Right cardiac atrium (tissue), 5 donors: ENCODE data around the gene GPR78. TPM values are rescaled to one million over a fixed set of nuclear protein-coding genes. Genes with fewer than 3 reads are reported as not detected.

Experiments
- ATAC-seq, 2 donors: fragments of 200-7000 bp; cut with Tn5 transposase; one replicate each; pipeline versions ENCODE4 v1.8.0 to v1.9.1; 2020; ENCODE audit warnings: moderate library complexity in 2 of 2, mild to moderate bottlenecking in 1 of 2
- DNase-seq, 3 donors: peaks; one replicate each; pipeline ENCODE4 v3.0.0-alpha.2; 2020
- H3K27ac ChIP-seq: one replicate; pipeline ENCODE4 v1.5.1; 2013; ENCODE audit warnings: mild to moderate bottlenecking, low read length, control low read depth, moderate library complexity
- H3K27me3 ChIP-seq: one replicate; pipeline ENCODE4 v1.6.1; 2013; ENCODE audit not compliant: control insufficient read depth, insufficient read depth
- H3K4me1 ChIP-seq: one replicate; pipeline ENCODE4 v1.6.1; 2013; ENCODE audit warnings: low read length; ENCODE audit not compliant: control insufficient read depth, insufficient read depth
- H3K4me3 ChIP-seq: one replicate; pipeline ENCODE4 v1.5.1; 2013; ENCODE audit warnings: low read length, control low read depth
- H3K9me3 ChIP-seq: one replicate; pipeline ENCODE4 v1.6.1; 2013; ENCODE audit warnings: low read length; ENCODE audit not compliant: control insufficient read depth
- whole genome bisulfite sequencing: extraction: QIAGEN DNeasy Blood & Tissue Kit; methylation state at CpG from one replicate; pipeline ENCODE4 v1.1.7; 2013; 5-methylcytosine and 5-hydroxymethylcytosine counted together
- intact Hi-C, 4 donors: fragments of 100-400 bp; cut with DNase I; formaldehyde crosslinking; loops; one replicate each; pipeline versions ENCODE4 v1.11.0 to v1.14.0; 2022 to 2023
- polyA plus RNA-seq: library from polyadenylated mRNA; stranded (reverse); fragments of 200-250 nt; gene quantifications from one replicate; pipeline ENCODE4 v1.2.3, GENCODE V29; 2013
- total RNA-seq, 4 donors: library from RNA; stranded (reverse); fragmentation: NEBNext Ultra II Directional; extraction: Animal tissue kit (Norgen Biotek cat#: 25700); gene quantifications; one replicate each; pipeline ENCODE4 v1.2.1, GENCODE V29; 2021
- donor health status: healthy with polysubstance abuse.
- donor health status: DM: no; HTN: yes; CAD: no.
- donor health status: DM: no; HTN: no; CAD: no.
- donor health status: DM: no; HTN: yes; CAD: no; lungs with severe emphysema.
- donor health status: DM: yes; HTN: yes; CAD: no.

Gene GPR78
- total and polyA plus RNA-seq, 5 donors, result 0.09 to 0.12 TPM; not detected in 3

GRCh38 chr4:8556341-8557150 lies 23.6 kb upstream of the GPR78 start:
- intact Hi-C loops, result no loop called here
- no peak for DNase-seq
- Histone ChIP-seq H3K4me1 (no peaks in the 10 kb centered on the region), H3K9me3 (no peaks in the 10 kb centered on the region), H3K4me3 (no peak overlapping the region), H3K27me3 (no peaks in the 10 kb centered on the region), H3K27ac (no peak overlapping the region)
- WGBS, result 75% methylated on average over 17 of the region's 17 CpGs
- no peak for ATAC-seq

- 79% methylated on average over 21 of the region's 21 CpGs for WGBS
- DNase-seq (peak in 1 of 3 donors; percentile 43), ATAC-seq (peak; percentile 22 to 28)
- H3K4me1 ChIP-seq, result no peaks in the 10 kb centered on the region
- intact Hi-C loops, result no loop called here
- no peaks in the 10 kb centered on the region for H3K9me3 ChIP-seq
- H3K27ac ChIP-seq, result no peak overlapping the region
- H3K27me3 ChIP-seq, result no peaks in the 10 kb centered on the region
- no peak overlapping the region for H3K4me3 ChIP-seq
Measured at GRCh38 chr4:8557151-8558076, 22.8 kb upstream of the GPR78 start.

GRCh38 chr4:8558080-8558960 lies 21.9 kb upstream of the GPR78 start:
- Histone ChIP-seq H3K4me3 (no peak overlapping the region), H3K27ac (no peak overlapping the region), H3K9me3 (no peaks in the 10 kb centered on the region), H3K27me3 (no peaks in the 10 kb centered on the region), H3K4me1 (no peaks in the 10 kb centered on the region)
- WGBS, result 87% methylated on average over 21 of the region's 21 CpGs
- DNase-seq, result peak in 1 of 3 donors; percentile 27
- no peak for ATAC-seq
- intact Hi-C loops, result no loop called here

- DNase-seq, result no peak
- intact Hi-C loops, result no loop called here
- no peaks in the 10 kb centered on the region for H3K27me3 ChIP-seq
Measured at GRCh38 chr4:8559011-8559410, 21.2 kb upstream of the GPR78 start.

GRCh38 chr4:8559524-8560264 lies 20.5 kb upstream of the GPR78 start:
- no peaks in the 10 kb centered on the region for H3K4me1 ChIP-seq
- DNase-seq (no peak), ATAC-seq (no peak)
- no peak overlapping the region for H3K4me3 ChIP-seq
- 74% methylated on average over 12 of the region's 12 CpGs for whole genome bisulfite sequencing
- no peaks in the 10 kb centered on the region for H3K9me3 ChIP-seq
- intact Hi-C loops, result no loop called here
- no peaks in the 10 kb centered on the region for H3K27me3 ChIP-seq
- no peak overlapping the region for H3K27ac ChIP-seq

More at GRCh38 chr4:8559011-8559410, 21.2 kb upstream of the GPR78 start:
- Histone ChIP-seq H3K9me3 (no peaks in the 10 kb centered on the region), H3K27ac (no peak overlapping the region), H3K4me3 (no peak overlapping the region), H3K4me1 (no peaks in the 10 kb centered on the region)
- 89% methylated on average over 11 of the region's 11 CpGs for WGBS
- no peak for ATAC-seq

GRCh38 chr4:8560265-8561047 lies 19.7 kb upstream of the GPR78 start:
- H3K4me1 ChIP-seq, result no peaks in the 10 kb centered on the region
- no peak for DNase-seq
- intact Hi-C loops, result no loop called here
- ATAC-seq, result no peak
- H3K27ac ChIP-seq, result no peak overlapping the region
- H3K9me3 ChIP-seq, result no peaks in the 10 kb centered on the region
- no peak overlapping the region for H3K4me3 ChIP-seq
- 62% methylated on average over 16 of the region's 16 CpGs for WGBS
- no peaks in the 10 kb centered on the region for H3K27me3 ChIP-seq

- DNase-seq (no peak), ATAC-seq (no peak)
- Histone ChIP-seq H3K27ac (no peak overlapping the region), H3K4me3 (no peak overlapping the region), H3K4me1 (no peaks in the 10 kb centered on the region), H3K9me3 (no peaks in the 10 kb centered on the region), H3K27me3 (no peaks in the 10 kb centered on the region)
- intact Hi-C loops, result no loop called here
- 30% methylated on average over 1 of the region's 1 CpG for WGBS
Measured at GRCh38 chr4:8564595-8564994, 15.6 kb upstream of the GPR78 start.

- Histone ChIP-seq H3K4me3 (no peak overlapping the region), H3K9me3 (no peaks in the 10 kb centered on the region), H3K27ac (no peak overlapping the region), H3K4me1 (no peaks in the 10 kb centered on the region), H3K27me3 (no peaks in the 10 kb centered on the region)
- DNase-seq, result no peak
- 52% methylated on average over 5 of the region's 5 CpGs for WGBS
- ATAC-seq, result no peak
- intact Hi-C loops, result no loop called here
Measured at GRCh38 chr4:8568068-8568668, 12.0 kb upstream of the GPR78 start.

- intact Hi-C loops, result no loop called here
- no peak overlapping the region for H3K4me3 ChIP-seq
- no peaks in the 10 kb centered on the region for H3K27me3 ChIP-seq
- no peaks in the 10 kb centered on the region for H3K4me1 ChIP-seq
- 91% methylated on average over 1 of the region's 1 CpG for WGBS
- ATAC-seq (no peak), DNase-seq (no peak)
- H3K9me3 ChIP-seq, result no peaks in the 10 kb centered on the region
- no peak overlapping the region for H3K27ac ChIP-seq
Measured at GRCh38 chr4:8570201-8570600, 10.0 kb upstream of the GPR78 start.
